Activated CD4-positive, CD25-positive, alpha-beta regulatory T cell treated with anti-CD3 and anti-CD28 coated beads, Interleukin-2, amount 50 U/mL, for 72 hours (primary cell): Measurements from ENCODE around the gene LTBP3.
A peak's percentile ranks its signal among the peaks of the same experiment; 100 is the strongest.

Experiments used
- DNase-seq: peaks from one replicate; pipeline ENCODE4 v3.0.0; 2021

LTBP3 gene

GRCh38 chr11:65552388-65552951 is 5.7 kb downstream of the LTBP3 start:
- no peak for DNase-seq

- DNase-seq = peak; percentile 64
Measured at GRCh38 chr11:65551572-65552387, 6.4 kb downstream of the LTBP3 start.

GRCh38 chr11:65549096-65549495 is 9.1 kb downstream of the LTBP3 start:
- DNase-seq = no peak

GRCh38 chr11:65548395-65548794 is 9.8 kb downstream of the LTBP3 start:
- DNase-seq = no peak

- no peak for DNase-seq
Measured at GRCh38 chr11:65547446-65548125, 10.6 kb downstream of the LTBP3 start.

- peak; percentile 99 for DNase-seq
Measured at GRCh38 chr11:65546217-65546958, 11.8 kb downstream of the LTBP3 start.

GRCh38 chr11:65545853-65546216 is 12.3 kb downstream of the LTBP3 start:
- no peak for DNase-seq

- no peak for DNase-seq
Measured at GRCh38 chr11:65542738-65543390, 15.3 kb downstream of the LTBP3 start.

- DNase-seq = no peak
Measured at GRCh38 chr11:65541093-65541982, 16.8 kb downstream of the LTBP3 start.

- DNase-seq = peak; percentile 88
Measured at GRCh38 chr11:65540290-65541092, 17.7 kb downstream of the LTBP3 start.

GRCh38 chr11:65539744-65540289 is 18.3 kb downstream of the LTBP3 start:
- peak; percentile 53 for DNase-seq

GRCh38 chr11:65538915-65539743 is 19.0 kb downstream of the LTBP3 start:
- no peak for DNase-seq

- DNase-seq = no peak
Measured at GRCh38 chr11:65538232-65538914, 19.8 kb downstream of the LTBP3 start.

GRCh38 chr11:65537620-65538231 is 20.4 kb downstream of the LTBP3 start:
- no peak for DNase-seq

- no peak for DNase-seq
Measured at GRCh38 chr11:65537296-65537597, 20.9 kb downstream of the LTBP3 start.

- DNase-seq = no peak
Measured at GRCh38 chr11:65536412-65537295, 21.5 kb downstream of the LTBP3 start.

- no peak for DNase-seq
Measured at GRCh38 chr11:65535102-65535501, 23.1 kb downstream of the LTBP3 start.
